HG03460 (cell line): ENCODE measurements around the gene HDAC4.
"Not testable (repeated sequence)": the region's sequence is repeated elsewhere in the genome, so short reads cannot be mapped to it uniquely, and the experiment has no call there.

ENCODE experiments used
- ATAC-seq: cut with Tn5 transposase; IDR thresholded peaks from one replicate; pipeline ENCODE4 v1.9.1; 2021; ENCODE audit not compliant: unreplicated experiment

Gene HDAC4

DNA sequence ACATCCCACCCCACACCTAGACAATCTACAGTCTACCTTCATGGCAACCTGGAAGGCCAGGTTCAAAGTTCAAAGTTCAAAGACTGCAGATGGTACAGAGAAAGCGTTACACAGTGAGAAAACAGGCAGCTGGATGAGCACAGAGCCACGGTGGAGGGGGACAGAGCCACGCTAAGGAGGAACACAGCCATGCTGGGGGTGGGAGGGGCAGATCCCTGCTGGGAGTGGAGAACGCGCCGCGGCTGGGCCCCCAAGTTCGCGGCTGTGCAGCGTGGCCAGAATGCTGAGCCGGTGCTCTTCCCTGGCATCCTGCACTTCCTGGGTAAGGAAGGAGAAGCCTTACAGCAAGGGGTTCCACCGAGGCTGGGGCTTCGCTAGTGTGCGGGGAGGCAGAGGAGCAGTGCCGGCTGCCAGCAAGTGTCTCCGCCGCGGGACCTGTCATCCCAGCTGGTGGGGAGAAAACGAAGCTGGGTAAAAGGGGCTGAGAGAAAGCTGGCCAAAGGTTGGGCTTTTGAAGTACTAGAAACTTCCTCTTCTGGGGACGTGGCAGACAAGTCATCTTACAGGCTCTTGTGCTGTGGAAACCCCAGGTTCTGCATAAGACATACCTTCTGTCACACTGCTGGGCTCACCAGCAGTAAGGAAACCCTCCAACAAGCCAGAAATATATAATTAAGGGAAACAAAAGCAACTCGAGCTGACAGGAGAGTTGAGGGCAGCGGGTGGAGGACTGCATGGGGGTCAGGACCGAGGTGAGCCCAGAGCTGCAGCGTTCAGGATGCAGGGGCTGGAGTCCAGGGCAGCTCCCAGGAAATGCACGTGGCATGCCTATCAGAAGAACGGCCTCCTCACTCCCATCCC lies 115.5 kb downstream of the HDAC4 start:
- ATAC-seq: no peak

DNA sequence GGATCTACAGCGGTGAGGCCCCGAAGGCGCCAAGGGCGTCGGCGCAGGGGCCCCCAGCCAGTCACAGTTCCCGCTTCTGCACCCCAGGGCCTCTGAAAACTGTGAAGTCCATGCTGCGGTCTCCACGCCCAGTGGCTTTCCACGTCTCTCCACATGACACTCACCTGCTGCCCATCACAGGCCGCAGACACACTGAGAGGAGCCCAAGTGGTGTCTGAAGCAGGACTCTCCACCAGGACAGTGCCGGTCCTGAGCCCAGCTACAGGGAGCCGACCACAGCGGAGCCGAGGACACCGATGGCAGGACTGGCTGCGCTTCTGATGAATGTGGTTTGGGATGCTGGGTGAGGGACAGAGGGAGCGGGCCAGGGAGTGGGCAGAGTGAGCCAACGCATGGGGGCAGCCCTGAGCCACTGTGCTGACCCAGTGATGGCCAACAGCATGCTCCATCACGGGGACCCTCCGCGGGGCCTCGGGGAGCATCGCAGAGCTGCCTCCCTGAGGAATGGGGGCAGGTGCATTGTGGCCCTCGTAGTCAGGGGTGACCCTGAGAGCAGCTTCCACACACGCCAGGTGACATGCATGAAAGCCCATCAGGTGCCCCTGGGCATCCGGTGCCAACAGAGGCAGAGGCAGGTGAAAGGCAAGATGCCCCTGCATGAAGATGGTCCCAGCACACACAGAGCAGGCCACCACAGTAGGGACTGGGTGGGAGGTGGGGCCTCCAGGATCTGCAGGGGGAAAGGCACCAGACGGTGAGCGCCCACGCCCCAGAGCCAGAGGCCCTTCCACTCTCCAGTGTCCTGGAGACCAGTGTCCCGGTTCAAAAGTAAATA lies 116.6 kb downstream of the HDAC4 start:
- no peak for ATAC-seq

DNA sequence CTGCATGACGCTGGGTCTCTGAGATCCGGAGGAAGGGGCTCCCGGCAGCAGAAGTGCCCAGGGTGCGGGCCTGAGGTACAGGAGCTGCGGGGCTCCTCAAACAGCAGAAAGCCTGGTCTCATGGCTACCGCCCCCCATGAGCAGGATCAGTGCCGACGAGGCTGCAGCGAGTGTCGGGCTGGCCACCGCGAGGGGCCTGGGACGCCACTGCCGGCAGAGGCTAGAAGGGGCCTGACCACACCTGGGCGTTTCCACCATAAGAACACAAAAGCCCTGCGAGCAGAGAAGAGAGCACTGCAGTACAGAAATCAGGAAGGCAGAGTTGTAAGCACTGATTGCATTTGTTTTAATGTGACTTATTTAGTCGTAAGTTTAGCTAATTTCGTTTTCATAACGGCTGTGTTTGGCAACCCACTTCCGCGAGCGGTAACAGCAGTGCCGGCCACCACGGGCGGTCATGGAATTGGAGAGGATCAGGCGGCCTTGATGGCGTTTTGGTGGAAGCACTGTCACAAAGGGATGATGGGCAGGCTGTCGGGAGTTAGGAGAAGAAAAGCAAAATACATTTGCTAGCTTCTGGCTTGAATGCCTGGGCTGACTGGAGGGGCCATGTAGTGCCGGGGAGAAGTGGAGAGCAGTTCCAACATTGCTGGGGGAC lies 117.4 kb downstream of the HDAC4 start:
- ATAC-seq: no peak

DNA sequence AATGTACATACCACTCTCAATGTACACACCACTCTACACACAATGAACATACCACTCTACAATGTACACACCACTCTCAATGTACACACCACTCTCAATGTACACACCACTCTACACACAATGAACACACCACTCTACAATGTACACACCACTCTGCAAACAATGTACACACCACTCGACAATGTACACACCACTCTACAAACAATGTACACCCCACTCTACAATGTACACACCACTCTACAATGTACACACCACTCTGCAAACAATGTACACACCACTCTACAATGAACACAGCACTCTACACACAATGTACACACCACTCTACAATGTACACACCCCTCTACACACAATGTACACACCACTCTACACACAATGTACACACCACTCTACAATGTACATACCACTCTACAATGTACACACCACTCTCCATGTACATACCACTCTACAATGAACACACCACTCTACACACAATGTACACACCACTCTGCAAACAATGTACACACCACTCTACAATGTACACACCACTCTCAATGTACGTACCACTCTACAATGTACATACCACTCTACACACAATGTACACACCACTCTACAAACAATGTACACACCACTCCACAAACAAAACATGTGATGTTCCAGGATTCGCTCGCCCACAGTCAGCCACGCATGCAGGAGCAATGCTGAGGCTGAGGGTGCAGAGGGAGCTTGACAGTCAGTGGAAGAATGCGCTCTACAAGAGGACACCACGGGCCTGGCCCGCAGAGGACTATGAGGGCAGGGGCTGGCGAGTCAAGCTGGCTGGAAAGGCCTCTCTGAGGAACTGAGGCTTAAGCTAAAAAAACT lies 118.2 kb downstream of the HDAC4 start:
- ATAC-seq: no peak

DNA sequence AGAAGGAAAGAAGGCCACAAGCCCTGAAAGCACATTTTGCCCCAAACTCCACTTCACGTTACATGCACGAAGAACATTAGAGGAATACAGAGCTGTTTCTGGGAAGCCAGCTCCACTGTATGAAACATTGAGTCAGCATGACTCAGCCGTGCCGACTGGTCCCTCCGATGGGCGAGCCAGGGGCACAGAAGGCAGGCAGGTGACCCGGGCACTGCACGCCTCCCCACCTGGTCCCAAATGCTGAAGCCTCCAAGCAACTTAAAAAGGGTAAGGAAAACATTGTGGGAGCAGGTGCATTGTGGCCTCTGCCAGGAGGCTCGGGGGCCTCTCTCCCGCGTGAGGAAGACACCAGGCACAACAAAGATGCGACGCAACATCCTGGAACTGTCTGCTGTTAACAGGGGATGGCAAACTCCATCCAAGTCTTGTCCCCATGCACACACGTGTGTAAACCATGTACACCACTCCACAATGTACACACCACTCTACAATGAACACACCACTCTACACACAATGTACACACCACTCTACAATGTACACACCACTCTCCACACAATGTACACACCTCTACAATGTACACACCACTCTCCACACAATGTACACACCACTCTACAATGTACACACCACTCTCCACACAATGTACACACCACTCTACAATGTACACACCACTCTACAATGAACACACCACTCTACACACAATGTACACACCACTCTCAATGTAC lies 120.4 kb downstream of the HDAC4 start:
- not testable (repeated sequence) for ATAC-seq

DNA sequence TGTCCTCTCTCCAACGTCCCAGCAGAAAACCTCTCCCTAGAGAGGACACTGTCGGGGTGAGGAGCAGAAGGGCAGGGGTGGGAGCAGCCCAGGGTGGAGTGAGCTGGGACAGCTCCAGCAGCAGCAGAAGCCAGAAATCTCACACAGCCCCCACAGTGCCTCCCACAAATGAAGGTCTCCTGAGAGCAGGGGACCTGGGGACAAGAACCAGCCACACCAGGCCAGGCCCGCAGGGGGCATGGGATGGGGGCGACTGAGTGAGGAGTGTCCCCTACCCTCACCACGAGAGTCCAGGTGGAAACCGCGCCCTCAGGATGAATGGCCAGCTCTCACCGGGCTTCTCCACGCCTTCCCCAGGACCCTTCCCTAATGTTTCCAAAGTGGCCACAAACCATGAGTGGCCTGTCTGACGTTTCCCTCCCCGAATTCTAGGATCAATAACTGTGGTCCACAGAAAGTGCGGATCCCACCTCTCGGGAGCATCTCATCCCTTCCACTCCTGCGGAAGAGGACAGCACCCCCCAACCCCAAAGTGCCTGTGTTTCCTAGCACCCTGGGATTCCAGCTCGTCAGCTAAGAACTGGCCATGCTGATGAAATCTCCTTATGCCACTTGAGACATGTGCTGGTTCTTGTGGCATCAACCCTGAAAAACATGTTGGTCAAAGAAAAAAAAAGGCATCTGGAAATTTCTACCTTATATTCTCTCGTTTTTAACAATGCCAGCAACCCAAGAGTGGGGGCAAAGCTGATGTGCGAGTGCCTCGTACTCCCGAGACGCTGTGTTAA lies 121.1 kb downstream of the HDAC4 start:
- ATAC-seq: no peak

DNA sequence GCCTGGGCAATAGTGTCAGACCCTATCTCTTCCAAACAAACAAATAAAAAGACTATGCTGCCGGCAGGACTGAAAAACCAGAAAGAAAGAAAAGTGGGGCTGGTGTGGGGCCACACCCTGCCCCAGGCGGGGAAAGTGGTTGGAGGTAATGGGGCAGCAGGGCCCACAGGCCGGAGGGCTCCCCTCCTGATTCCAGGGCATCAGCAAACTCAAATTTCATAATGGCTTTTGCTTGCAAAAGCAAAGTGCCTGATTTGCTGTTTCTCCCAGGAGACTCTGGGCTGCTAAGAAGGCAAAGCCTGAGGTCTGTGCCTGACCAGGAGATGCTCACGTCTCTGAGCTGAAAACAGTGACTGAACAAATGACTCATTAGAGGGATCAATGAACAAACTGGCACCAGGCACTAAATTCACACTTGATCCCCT lies 121.9 kb downstream of the HDAC4 start:
- no peak for ATAC-seq

DNA sequence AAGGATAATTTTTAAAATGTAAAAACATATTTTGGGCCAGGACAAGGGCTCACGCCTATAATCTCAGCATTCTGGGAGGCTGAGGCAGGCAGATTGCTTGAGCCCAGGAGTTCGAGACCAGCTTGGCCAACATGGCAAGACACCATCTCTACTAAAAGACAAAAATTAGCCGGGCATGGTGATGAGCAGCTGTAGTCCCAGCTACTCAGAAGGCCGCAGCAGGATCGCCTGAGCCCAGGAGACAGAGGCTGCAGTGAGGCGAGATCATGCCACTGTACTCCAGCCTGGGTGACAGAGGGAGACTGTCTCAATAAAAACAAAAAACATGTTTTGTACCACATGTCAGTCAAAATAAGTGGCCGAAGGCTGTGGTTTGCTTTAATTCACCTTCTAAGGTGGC lies 122.5 kb downstream of the HDAC4 start:
- ATAC-seq: no peak

DNA sequence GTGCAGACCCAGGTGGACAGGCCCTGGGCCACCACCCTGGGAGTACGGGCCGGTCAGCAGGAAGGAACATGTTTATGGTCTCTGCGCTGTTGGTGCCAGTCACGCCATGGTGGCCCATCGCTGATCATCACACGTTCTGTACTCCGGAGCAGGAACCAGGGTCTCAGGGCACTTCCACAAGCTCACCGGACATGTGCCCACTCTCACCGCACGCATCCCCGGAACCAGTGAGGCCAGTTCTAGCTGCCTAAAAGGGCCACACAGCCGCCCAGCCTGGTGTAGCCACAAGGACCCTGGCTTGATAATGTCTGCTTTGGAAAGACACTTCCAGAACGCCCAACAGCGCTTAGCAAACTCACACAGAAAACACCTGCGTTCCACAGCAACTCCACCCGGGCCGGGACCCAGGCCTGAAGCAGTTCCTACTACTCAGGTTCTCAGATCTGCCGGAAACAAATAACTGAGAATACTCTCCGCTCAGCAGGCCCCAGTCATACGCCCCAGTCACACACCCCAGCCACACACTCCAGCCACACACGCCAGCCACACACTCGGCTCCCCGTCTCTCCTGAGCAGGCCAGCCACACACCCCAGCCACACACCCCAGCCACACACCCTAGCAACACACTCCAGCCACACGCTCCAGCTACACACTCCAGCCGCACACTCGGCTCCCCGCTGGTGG lies 123.3 kb downstream of the HDAC4 start:
- no peak for ATAC-seq

DNA sequence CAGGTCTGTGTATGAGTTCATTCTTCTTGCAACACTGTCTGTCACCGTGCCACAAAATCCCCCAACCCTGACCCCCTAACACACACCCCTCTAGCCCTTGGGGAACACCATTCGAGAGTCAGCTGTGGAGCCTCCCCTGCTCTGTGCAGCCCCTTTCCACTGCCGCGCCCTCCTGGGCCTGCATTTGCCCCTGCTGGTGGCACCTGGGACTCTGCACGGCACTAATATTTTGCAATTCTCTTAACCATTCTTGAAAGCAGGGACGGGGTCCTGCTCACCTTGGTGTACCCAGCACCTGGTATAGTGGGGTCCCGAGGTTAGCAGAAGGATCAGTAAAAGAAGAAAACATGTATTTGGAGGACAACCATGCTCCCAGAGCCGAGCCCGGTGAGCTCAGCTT lies 124.0 kb downstream of the HDAC4 start:
- ATAC-seq: no peak

DNA sequence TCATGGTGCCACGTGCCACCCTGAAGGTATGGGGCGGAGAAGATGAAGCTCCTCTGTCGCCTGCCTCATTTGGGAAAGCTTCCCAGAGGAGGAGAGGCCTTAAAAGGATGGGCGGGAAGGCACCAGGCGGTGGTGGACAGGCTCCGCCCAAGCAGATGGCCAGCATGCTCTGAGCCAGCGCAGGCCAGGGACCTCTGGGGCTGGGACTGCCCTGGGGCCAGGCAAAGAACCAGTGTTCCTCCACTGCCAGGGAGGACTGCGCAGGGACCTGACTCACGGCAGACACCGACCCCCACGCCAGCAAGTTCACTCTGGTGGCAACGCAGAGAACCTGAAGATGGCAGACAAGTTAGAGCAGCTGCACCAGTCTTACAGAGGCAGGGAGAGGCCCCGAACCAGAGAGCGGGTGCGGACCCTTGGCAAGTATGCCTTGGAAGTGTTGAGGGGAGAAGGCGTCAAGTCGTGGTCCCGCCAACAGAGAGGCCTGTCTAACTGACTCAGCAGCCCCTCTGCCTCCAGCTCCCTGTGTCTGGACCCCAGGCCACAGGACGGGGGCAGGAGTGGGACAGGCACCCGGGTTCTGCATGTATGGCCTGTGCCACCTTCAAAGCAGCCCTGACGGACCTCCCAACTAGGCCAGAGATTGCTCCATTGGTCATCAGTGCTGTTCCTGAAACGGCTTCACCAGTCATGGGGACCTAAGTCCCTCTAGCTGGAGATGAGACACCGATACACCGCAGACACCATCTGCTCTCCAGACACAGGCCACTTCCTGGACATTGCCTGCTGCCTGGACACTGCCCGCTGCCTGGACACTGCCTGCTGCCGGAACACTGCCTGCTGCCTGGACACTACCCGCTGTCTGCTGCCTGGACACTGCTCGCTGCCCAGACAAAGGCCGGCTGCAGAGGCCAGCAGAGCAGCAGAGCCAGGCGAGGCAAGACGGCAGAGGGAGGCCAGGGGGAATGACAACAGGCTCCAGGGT lies 124.7 kb downstream of the HDAC4 start:
- ATAC-seq: no peak

DNA sequence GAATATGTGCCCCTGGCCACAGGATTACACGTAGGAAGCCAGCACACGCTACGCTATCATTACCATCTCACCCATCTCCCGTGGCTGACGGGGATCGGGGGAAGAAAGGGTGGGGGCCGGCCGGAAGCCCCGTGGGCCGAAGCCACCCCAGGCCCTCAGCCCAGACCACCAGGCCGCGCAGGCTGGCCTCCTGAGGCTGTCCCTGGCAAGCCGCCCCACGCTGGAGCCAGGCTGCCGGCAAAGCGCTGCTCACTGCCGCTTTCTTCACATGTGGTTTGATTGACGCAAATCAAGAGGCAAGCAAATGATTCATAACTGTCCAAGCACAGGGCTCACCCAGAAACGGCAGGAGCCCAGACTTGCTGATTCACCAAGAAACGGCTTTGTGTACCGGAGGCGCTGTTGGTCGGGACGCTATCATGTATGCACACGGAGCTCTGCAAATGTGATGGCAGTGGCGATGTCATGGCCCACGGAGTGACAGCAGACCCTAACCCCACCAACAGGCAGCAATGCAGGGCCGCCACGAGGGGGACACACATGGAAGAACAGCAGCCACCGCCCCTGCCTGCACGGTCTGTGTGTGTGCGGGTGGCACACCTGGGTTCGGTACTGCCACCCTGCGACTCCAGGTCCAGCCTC lies 125.7 kb downstream of the HDAC4 start:
- ATAC-seq: no peak

DNA sequence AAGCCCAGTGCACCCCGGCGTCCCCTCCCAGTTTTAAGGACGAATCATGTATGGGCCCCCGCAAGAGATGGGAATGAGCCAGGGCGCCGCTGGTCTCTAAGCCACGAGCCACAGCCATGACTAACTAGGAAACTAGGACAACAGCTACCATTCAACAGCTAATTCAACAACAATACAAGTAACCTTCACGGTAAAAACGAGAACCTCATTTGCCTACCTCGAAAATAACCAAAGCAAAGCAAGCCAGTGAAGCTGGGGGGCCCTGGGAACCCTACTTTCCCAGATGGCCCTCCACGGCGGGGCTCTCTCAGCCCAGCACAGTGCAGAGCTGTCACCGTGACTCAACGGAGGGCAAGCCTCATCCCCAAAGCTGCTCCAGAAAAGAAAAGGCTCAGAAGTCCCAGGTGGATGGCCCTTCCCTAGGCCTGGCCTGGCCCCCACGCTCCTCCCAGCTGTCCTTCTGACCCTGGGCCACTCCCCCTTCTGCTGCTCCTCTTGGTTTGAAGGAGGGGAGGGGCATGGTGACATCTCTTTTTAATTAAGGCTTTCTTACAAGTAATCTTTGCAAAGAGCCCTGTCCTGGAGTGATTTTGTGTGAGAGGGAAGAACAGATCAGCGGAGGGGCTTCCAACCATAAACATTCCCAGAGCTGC lies 126.3 kb downstream of the HDAC4 start:
- ATAC-seq: no peak

DNA sequence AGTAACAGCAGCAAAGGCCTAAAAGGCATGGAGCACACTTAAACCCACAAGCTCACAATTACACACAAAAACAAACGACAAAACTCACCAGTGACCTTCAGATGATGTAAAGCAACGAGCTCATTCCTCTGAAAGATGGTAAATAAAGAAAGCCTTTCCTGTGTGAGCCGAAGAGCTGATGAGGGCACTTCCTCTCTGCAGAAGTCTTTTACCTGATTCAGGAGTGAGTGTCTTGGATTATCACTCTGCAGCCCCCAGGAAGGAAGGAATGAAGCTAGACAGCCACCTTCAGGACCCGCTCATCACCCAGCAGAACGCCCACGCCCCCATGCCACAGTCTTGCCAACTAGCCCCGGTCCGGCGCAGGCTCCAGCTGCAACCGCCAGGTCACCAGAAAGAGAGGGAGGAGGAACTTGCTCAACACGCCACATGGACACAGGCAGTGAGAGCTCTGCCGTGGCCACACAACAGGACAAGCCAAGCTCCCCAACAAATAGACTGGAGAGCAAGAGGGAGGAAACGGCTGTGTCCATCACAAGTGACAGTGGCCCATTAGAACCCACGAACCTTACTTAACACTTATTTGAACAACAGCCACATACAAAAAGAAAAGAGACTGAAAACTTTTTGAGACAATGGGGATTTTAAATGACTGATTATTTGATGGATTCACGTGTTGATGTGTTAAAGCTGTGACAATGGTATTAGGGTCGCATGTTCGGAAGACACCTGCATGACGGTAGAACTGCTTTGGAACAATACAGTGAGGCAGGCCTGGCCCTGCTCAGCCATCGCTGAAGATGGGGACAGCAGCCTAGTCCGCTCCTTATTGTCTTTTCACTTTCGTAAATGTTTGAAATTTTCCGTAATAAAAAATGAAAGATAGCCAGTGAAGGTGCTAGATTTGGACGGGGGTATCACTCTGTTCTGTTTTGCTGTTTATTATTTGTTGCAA lies 127.3 kb downstream of the HDAC4 start:
- ATAC-seq: no peak

DNA sequence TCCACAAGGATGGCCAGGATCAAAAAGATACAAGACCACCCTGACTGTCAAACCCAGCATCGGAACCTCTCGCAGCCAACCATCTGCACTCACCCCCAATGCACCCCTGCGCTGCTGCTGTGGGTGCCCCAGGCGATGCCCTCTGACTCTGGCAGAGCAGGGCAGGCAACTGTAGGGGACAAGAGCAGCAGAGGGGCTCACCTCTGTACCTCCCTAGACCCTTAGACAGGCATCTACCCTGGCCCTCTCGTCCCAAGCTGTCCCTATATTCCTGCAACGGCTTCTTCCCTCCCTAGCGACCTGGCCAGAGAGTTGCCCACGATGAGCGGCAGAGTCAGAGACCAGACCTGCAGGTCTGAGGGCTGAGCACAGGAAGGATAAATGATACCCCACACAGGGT lies 128.2 kb downstream of the HDAC4 start:
- ATAC-seq: no peak
